Fibroblast of mammary gland (primary cell): ENCODE results near the gene FOXK1.

Source experiments
- DNase-seq: peaks from one replicate; pipeline ENCODE4 v3.0.0-alpha.2; 2010; ENCODE audit warnings: low read depth
- H3K4me3 ChIP-seq: 2 replicates; pipeline ENCODE4 v1.5.1; 2011; ENCODE audit warnings: low read depth, mild to moderate bottlenecking, low read length, moderate library complexity; ENCODE audit not compliant: control insufficient read depth
- CTCF ChIP-seq: conservative IDR thresholded peaks from 2 replicates; pipeline ENCODE4 v1.5.1; 2011; ENCODE audit warnings: low read depth, low read length, inconsistent platforms; ENCODE audit not compliant: control insufficient read depth, insufficient read depth

The FOXK1 gene

GRCh38 chr7:4655896-4656295 lies 26.2 kb upstream of the FOXK1 start:
- TF ChIP-seq CTCF, result no peak
- DNase-seq, result no peak

GRCh38 chr7:4657640-4658417 lies 24.3 kb upstream of the FOXK1 start:
- no peak for TF ChIP-seq CTCF
- no peak for DNase-seq
- H3K4me3 ChIP-seq, result no peak overlapping the region

More at GRCh38 chr7:4655896-4656295, 26.2 kb upstream of the FOXK1 start:
- H3K4me3 ChIP-seq, result no peak overlapping the region

GRCh38 chr7:4659551-4660286 lies 22.4 kb upstream of the FOXK1 start:
- no peak overlapping the region for H3K4me3 ChIP-seq
- no peak for DNase-seq
- peak; percentile 25 for TF ChIP-seq CTCF

GRCh38 chr7:4661871-4662270 lies 20.2 kb upstream of the FOXK1 start:
- H3K4me3 ChIP-seq, result no peak overlapping the region
- DNase-seq, result peak; percentile 43
- no peak for TF ChIP-seq CTCF

- TF ChIP-seq CTCF, result no peak
- no peak overlapping the region for H3K4me3 ChIP-seq
- no peak for DNase-seq
Observed at GRCh38 chr7:4663239-4664018, 18.7 kb upstream of the FOXK1 start.

GRCh38 chr7:4665661-4666060 lies 16.4 kb upstream of the FOXK1 start:
- DNase-seq, result peak; percentile 92
- no peak for TF ChIP-seq CTCF
- H3K4me3 ChIP-seq, result no peak overlapping the region
